ENCODE measurements around the gene APOBEC3B.
A peak's percentile ranks its signal among the peaks of the same experiment; 100 is the strongest.
"Not testable (repeated sequence)": the region's sequence is repeated elsewhere in the genome, so short reads cannot be mapped to it uniquely, and the experiment has no call there.

The APOBEC3B gene

DNA sequence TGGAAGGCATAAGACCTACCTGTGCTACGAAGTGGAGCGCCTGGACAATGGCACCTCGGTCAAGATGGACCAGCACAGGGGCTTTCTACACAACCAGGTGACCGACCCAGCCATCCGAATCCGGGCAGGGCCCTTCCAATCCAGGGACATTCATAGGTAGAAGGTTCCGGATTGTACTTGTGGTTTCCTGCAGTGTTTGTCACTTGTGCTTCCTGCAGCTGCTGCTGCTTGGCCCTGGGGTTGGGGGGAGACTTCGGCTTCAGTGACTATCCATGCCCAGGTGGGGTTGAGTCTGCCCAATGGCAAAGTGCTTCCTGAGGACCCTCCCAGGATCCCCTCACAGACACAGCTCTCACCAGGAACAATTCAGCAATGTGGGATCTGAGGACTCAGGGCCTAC is 22.6 kb upstream of the APOBEC3B start:
- TF ChIP-seq Cebpa-rat (IDR thresholded peaks at IDR 0.05): no peak
- Histone ChIP-seq H3K4me2 (peak overlapping the region; percentile 46 to 91 (median 64)), H3K4me3 (peak overlapping the region in 2 of 10 experiments; percentile 24 to 44; a peak in 1 of 20 replicates), H3K27me3 (no peaks in the 10 kb centered on the region), H3K9ac (peak overlapping the region in 2 of 11 experiments; percentile 2 to 27; a peak in 1 of 22 replicates), H4K20me1 (no peaks in the 10 kb centered on the region), H3K27ac (no peak overlapping the region), H3K4me1 (peaks cover 24 to 77% (median 57%) of the 10 kb centered on the region in 10 experiments), H3K9me3 (replicated peaks in 1 of 11) (no peaks in the 10 kb centered on the region), H3K36me3 (no peaks in the 10 kb centered on the region)

DNA sequence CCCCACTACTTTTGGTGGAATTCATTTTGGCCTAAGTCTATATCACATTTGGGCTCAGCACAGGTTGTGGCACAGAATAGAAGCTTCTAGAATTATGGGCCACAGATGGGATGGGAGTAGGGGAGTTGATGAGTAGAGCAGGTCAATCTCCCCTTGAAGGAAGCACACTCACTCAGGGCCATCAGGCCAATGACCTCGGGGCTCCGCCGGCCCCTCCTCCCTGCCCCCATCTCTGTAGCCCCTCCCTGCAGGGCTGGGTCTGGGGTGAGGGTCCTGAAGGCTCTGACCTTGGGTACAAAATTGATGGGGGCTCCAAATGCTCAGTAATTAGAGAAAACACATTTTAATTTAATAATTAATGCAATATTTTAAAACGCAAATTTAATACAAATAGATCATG is 21.5 kb upstream of the APOBEC3B start:
- not testable (repeated sequence) for H3K36me3 ChIP-seq; H3K4me2 ChIP-seq; H3K27me3 ChIP-seq; H3K4me3 ChIP-seq; H3K27ac ChIP-seq; H3K9me3 ChIP-seq (replicated peaks in 1 of 11); H4K20me1 ChIP-seq; H3K9ac ChIP-seq
- H3K4me1 ChIP-seq: peaks cover 35 to 77% (median 60%) of the 10 kb centered on the region in 10 experiments

DNA sequence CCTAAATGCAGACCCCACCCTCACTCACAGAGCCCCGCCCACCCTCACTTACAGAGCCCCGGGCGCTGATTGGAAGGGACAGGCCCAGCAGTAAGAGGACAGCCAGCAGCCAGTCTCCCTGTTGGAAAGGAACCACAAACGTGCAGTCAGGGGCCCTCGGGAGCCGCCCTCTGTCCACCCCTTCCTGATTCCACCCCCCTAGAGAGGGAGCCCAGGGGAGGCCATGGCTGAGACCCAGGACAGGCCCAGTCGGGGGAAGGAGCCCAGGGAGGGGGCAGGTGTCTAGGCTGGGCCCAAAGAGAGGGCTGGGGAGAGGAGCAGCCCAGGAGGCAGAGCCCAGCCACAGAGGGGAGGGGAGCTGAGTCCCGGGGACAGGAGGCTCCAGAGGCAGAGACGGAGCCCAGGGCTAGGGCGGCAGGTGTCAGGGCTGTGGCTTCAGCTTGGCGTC is 18.8 kb upstream of the APOBEC3B start:
- Histone ChIP-seq H3K4me1 (peaks cover 54 to 77% (median 66%) of the 10 kb centered on the region in 10 experiments), H3K4me2 (peak overlapping the region in 10 of 11 experiments; percentile 16 to 93 (median 48); a peak in 13 of 22 replicates), H3K9ac (0 out of 22 replicates have a peak overlapping the region, but pooled peaks of 1 of the 11 experiments have one; percentile 31)
- not testable (repeated sequence) for H3K27ac ChIP-seq; H3K9me3 ChIP-seq (replicated peaks in 1 of 11); H4K20me1 ChIP-seq; H3K4me3 ChIP-seq; H3K27me3 ChIP-seq; H3K36me3 ChIP-seq

DNA sequence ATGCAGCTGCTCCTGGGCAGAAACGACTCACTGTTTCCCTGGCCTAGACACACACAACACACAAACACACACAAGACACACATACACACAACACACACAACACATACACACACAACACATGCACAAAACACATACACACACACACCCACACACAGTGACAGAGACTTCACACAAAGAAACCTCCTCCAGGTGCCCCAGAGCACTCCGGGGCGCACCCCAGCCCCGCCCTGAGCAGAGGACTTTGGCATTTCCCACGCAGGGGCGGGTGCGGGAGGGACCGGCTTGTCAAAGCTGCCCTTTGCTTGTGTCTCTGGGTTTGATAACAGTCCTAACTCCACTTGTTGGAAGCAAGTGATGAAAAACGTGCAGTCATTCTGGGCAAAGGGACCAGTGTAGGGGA is 18.3 kb upstream of the APOBEC3B start:
- Histone ChIP-seq H3K4me3 (no peak overlapping the region), H3K9ac (no peak overlapping the region), H3K4me1 (peaks cover 58 to 77% (median 70%) of the 10 kb centered on the region in 10 experiments), H3K36me3 (no peaks in the 10 kb centered on the region), H3K9me3 (replicated peaks in 1 of 11) (no peaks in the 10 kb centered on the region), H4K20me1 (no peaks in the 10 kb centered on the region), H3K27me3 (no peaks in the 10 kb centered on the region; a peak in 1 of 22 replicates), H3K4me2 (peak overlapping the region in 7 of 11 experiments; percentile 16 to 93 (median 84); a peak in 8 of 22 replicates), H3K27ac (no peak overlapping the region)
- no peak for TF ChIP-seq Cebpa-rat (IDR thresholded peaks at IDR 0.05)

DNA sequence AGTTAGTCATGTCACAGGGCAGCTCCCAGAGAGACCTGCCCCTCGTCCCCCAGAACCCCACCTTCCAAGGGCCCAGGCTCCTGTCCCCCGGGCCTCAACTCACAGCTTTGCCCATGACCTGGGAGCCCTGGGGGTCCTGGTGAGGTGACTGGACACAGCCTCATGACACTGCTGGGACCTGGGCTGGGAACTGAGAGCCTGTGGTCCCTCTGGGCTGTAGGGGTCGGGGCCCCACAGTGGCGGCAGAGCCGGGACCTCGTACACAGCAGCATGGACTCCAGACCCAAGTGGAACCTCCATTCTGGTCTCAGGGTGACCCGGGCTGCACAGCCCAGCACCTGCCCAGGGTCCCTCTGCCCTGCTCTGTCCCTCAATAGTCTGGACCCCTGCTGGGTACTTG is 17.8 kb upstream of the APOBEC3B start:
- peak overlapping the region in 1 of 11 experiments; percentile 1; a peak in 1 of 22 replicates for H3K27ac ChIP-seq
- TF ChIP-seq Cebpa-rat (IDR thresholded peaks at IDR 0.05): no peak
- no peaks in the 10 kb centered on the region for H4K20me1 ChIP-seq
- no peak overlapping the region for H3K4me3 ChIP-seq
- no peak overlapping the region for H3K9ac ChIP-seq
- peaks cover 57 to 77% (median 69%) of the 10 kb centered on the region in 10 experiments for H3K4me1 ChIP-seq
- H3K27me3 ChIP-seq: no peaks in the 10 kb centered on the region; a peak in 1 of 22 replicates
- H3K9me3 ChIP-seq (replicated peaks in 1 of 11): no peaks in the 10 kb centered on the region
- peak overlapping the region; percentile 54 to 93 (median 78); a peak in 21 of 22 replicates for H3K4me2 ChIP-seq
- H3K36me3 ChIP-seq: no peaks in the 10 kb centered on the region

DNA sequence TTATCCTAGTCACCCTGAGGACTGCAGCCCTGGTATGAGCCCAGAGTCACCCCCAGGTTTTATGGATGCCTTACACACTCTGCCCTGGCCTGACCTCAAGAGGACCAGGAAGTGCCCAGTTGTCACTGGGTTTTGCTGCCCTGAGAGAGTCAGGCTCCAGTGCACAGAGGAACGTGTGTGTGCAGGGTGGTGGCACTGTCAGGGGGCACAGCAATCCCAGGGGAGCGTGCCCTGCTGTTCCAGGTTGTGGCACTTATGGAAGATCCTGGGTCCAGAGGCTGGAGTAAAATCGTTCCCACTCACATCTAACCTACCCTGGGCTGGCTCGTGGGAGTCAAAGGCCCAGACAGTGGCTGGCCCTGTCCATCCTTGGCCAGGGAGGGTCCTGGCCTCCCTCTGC is 17.2 kb upstream of the APOBEC3B start:
- no peaks in the 10 kb centered on the region for H3K36me3 ChIP-seq
- H3K9ac ChIP-seq: 0 out of 22 replicates have a peak overlapping the region, but pooled peaks of 1 of the 11 experiments have one; percentile 27
- TF ChIP-seq Cebpa-rat (IDR thresholded peaks at IDR 0.05): no peak
- no peaks in the 10 kb centered on the region; a peak in 1 of 22 replicates for H3K27me3 ChIP-seq
- H3K4me3 ChIP-seq: no peak overlapping the region
- no peaks in the 10 kb centered on the region for H4K20me1 ChIP-seq
- peaks cover 51 to 77% (median 65%) of the 10 kb centered on the region in 10 experiments for H3K4me1 ChIP-seq
- H3K9me3 ChIP-seq (replicated peaks in 1 of 11): no peaks in the 10 kb centered on the region
- H3K4me2 ChIP-seq: peak overlapping the region; percentile 54 to 93 (median 78)
- peak overlapping the region in 3 of 11 experiments; percentile 1 to 6 (median 5); a peak in 2 of 22 replicates for H3K27ac ChIP-seq

DNA sequence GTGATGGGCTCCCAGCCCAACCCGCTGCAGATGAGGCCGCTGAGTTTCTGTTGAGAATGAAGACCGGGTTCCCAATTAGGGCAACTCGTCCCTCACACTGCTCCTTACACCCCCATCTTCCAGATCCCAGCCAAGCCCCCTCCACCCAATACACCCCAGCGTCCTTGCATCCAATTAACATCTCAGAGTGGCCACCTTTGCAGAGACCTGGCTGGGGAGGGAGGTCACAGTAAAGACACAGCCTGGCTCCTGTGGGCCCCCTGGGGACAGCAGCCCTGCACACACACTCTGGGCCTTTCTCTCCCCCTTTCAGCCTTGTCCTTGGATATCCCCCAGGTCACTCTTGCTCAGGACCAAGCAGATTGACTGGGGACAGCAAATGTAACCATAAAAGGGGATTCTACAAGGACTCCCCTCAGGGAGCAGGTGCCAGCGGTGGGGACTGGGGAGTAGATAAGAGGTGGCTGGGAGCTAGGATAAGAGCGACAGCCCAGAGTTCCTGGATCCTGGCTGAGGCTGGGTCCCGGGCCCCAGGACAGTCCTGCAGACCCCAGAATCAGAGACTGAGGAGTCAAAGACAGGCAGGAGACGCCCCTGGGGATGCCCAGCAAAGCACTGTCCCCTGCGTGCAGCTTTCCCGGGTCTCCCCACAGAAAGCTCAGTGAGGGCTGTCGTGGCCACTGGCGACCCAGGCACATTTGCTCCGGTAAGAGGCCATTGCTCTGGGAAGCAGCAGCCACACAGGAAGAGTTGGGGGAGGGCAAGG is 16.4 kb upstream of the APOBEC3B start:
- no peaks in the 10 kb centered on the region; a peak in 1 of 22 replicates for H3K27me3 ChIP-seq
- TF ChIP-seq Cebpa-rat (IDR thresholded peaks at IDR 0.05): no peak
- H3K36me3 ChIP-seq: no peaks in the 10 kb centered on the region
- H3K9ac ChIP-seq: peak overlapping the region in 1 of 11 experiments; percentile 8; a peak in 2 of 22 replicates
- H3K4me1 ChIP-seq: peaks cover 49 to 83% (median 68%) of the 10 kb centered on the region in 10 experiments
- H3K27ac ChIP-seq: peak overlapping the region in 3 of 11 experiments; percentile 30 to 77 (median 75); a peak in 3 of 22 replicates
- no peaks in the 10 kb centered on the region for H3K9me3 ChIP-seq (replicated peaks in 1 of 11)
- H3K4me3 ChIP-seq: no peak overlapping the region
- no peaks in the 10 kb centered on the region for H4K20me1 ChIP-seq
- H3K4me2 ChIP-seq: peak overlapping the region; percentile 54 to 93 (median 78)

DNA sequence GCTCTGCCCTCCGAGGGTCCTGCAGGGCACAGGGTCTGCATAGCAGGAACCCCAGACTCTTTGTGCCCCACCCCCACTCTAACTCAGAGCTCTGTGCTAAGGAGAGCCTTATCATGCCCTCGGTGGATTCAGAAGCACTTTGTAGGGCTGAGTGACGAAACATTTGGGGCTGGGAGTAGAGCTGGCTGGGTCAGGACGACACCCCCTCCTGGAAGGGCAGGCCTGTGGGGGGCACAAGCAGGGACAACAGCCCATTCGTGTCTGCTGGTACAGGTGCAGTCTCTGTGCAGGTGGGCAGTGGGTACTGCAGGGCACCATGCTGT is 15.8 kb upstream of the APOBEC3B start:
- H3K4me1 ChIP-seq: peaks cover 49 to 88% (median 68%) of the 10 kb centered on the region in 10 experiments
- no peaks in the 10 kb centered on the region for H4K20me1 ChIP-seq
- H3K9ac ChIP-seq: peak overlapping the region in 2 of 11 experiments; percentile 8 to 40; a peak in 3 of 22 replicates
- H3K9me3 ChIP-seq (replicated peaks in 1 of 11): no peaks in the 10 kb centered on the region
- TF ChIP-seq Cebpa-rat (IDR thresholded peaks at IDR 0.05): no peak
- H3K4me3 ChIP-seq: no peak overlapping the region
- H3K27me3 ChIP-seq: no peaks in the 10 kb centered on the region; a peak in 1 of 22 replicates
- H3K36me3 ChIP-seq: no peaks in the 10 kb centered on the region
- peak overlapping the region; percentile 54 to 93 (median 78) for H3K4me2 ChIP-seq
- peak overlapping the region in 3 of 11 experiments; percentile 30 to 77 (median 75); a peak in 4 of 22 replicates for H3K27ac ChIP-seq

DNA sequence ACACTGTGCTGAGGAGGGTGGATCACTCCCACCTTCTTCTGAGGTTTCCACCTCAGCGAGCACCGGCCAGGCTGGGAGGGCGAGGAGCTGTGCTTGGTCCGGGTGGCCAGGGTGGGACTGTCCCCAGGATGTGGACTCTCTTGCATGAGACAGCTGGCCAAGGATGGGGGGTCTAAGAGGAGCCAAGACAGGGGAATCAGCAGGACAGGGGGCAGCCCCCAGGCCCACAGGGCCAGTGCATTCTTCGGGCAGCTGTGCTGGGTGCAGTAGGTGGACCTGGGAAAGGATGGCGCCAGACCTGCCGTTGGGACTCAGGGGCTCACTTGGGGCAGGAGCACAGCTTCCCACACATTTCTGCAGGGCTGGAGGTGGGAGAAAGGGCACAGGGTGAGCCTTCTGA is 15.2 kb upstream of the APOBEC3B start:
- Histone ChIP-seq H3K9me3 (replicated peaks in 1 of 11) (no peaks in the 10 kb centered on the region), H3K9ac (peak overlapping the region in 4 of 11 experiments; percentile 12 to 43 (median 34); a peak in 4 of 22 replicates), H3K27ac (peak overlapping the region in 6 of 11 experiments; percentile 6 to 77 (median 30); a peak in 8 of 22 replicates), H3K4me2 (peak overlapping the region; percentile 54 to 93 (median 78)), H3K36me3 (no peaks in the 10 kb centered on the region), H3K4me1 (peaks cover 49 to 93% (median 68%) of the 10 kb centered on the region in 10 experiments), H3K4me3 (no peak overlapping the region), H4K20me1 (no peaks in the 10 kb centered on the region), H3K27me3 (no peaks in the 10 kb centered on the region; a peak in 1 of 22 replicates)
- TF ChIP-seq Cebpa-rat (IDR thresholded peaks at IDR 0.05): no peak

Data from BLaER1 treated with 17β-estradiol and CSF1 and Interleukin-3, amounts not matched to agents 10 nM and 100 nM (cell line).